Activated CD8-positive, alpha-beta T cell treated with anti-CD3 and anti-CD28 coated beads for 36 hours (primary cell): ENCODE measurements around the gene DERL2. TPM values are rescaled to one million over a fixed set of nuclear protein-coding genes. Genes with fewer than 3 reads are reported as not detected.
"Not testable (repeated sequence)": the region's sequence is repeated elsewhere in the genome, so short reads cannot be mapped to it uniquely, and the experiment has no call there.

Experiments
- ATAC-seq: fragments of 200-7000 bp; cut with Tn5 transposase; one replicate; pipeline ENCODE4 v1.10.0; 2021; ENCODE audit warnings: mild to moderate bottlenecking, moderate library complexity
- CTCF ChIA-PET: fragments of 350-600 bp; sonication (Branson Sonifier 250); formaldehyde crosslinking; loops from one replicate; lab custom pipeline; 2021; ENCODE audit warnings: antibody characterized with exemption; lab: Charles Lee
- POLR2A ChIA-PET: fragments of 350-600 bp; sonication (Branson Sonifier 250); formaldehyde crosslinking; loops from one replicate; lab custom pipeline; 2021; ENCODE audit warnings: antibody characterized with exemption; lab: Charles Lee
- DNase-seq: peaks from one replicate; pipeline ENCODE4 v3.0.0-alpha.2; 2020
- H3K27ac Mint-ChIP-seq: one replicate; pipeline ENCODE4 v1.8.0; 2021; ENCODE audit warnings: mild to moderate bottlenecking, mixed read lengths
- H3K27me3 Mint-ChIP-seq: one replicate; pipeline ENCODE4 v1.8.0; 2021; ENCODE audit warnings: mixed read lengths
- H3K36me3 Mint-ChIP-seq: one replicate; pipeline ENCODE4 v1.8.0; 2021; ENCODE audit warnings: low read depth, mixed read lengths
- H3K4me1 Mint-ChIP-seq: one replicate; pipeline ENCODE4 v1.8.0; 2021; ENCODE audit warnings: low read depth, mixed read lengths
- H3K4me3 Mint-ChIP-seq: one replicate; pipeline ENCODE4 v1.8.0; 2021; ENCODE audit warnings: mild to moderate bottlenecking, moderate library complexity, mixed read lengths
- H3K9me3 Mint-ChIP-seq: one replicate; pipeline ENCODE4 v1.8.0; 2021; ENCODE audit warnings: mixed read lengths
- intact Hi-C: fragments of 100-400 bp; cut with micrococcal nuclease; formaldehyde crosslinking; loops from one replicate; pipeline ENCODE4 v1.10.0; 2022
- total RNA-seq, 2 experiments: library from RNA; stranded (reverse); gene quantifications; one replicate each; pipeline ENCODE4 v1.2.3, GENCODE V29; 2021
- TF ChIP-seq, protein P1 (sequence below): fragments of 200-600 bp; IDR thresholded peaks from one replicate; pipeline ENCODE4 v1.8.0; 2022; ENCODE audit warnings: antibody characterized with exemption, mild to moderate bottlenecking

Gene DERL2
- total RNA-seq, 2 experiments from 2014 or later = 43.4 to 45.8 TPM

DNA sequence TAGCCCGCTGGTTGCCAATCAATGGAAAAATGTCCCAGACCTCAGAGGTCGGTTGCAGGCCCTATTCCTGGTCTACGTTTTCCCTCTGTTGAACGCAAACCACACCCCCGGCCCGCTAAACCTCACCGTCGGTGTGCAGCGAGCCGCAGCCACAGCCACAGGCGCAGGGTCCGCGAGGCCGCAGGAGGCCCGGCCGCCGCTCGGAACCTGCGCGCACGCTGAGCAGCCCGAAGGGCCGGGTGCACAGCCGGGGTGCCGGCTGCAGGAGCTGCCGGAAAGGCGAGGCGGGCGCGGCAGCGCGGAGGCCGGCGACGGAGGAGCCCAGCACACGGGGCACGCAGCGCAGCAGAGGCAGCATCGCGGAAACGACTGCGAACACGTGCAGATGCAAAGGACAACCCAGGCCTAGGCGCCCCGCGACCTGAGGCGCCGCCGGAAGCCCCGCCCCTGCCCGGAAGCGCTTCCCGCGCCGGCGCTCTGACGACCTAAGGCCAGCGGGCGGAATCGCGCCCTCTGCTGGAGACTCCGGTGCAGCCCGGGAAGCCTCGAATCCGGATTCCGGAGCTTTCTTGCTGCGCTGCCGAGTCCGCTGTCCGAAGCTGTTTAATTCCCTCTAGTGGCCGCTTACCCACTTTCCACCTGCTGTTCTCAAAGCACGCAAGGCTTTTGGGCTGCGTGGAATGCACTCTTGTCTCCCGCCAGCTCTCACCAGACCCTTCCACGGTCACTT, 47.1 kb downstream of the DERL2 start, which contains the start of gene C1QBP:
C1QBP (minus strand) TSS at position 440 of the 730 bp plus-strand sequence; CDS start at position 358, 82 bp downstream.
- Mint-ChIP-seq H3K36me3 (peaks cover 49% of the 10 kb centered on the region), H3K4me3 (peak within 1 kb of the TSS; percentile 81), H3K9me3 (no peaks in the 10 kb centered on the region), H3K4me1 (peaks cover 34% of the 10 kb centered on the region), H3K27ac (peak within 1 kb of the TSS; percentile 84), H3K27me3 (no peaks in the 10 kb centered on the region)
- TF ChIP-seq, protein P1, sequence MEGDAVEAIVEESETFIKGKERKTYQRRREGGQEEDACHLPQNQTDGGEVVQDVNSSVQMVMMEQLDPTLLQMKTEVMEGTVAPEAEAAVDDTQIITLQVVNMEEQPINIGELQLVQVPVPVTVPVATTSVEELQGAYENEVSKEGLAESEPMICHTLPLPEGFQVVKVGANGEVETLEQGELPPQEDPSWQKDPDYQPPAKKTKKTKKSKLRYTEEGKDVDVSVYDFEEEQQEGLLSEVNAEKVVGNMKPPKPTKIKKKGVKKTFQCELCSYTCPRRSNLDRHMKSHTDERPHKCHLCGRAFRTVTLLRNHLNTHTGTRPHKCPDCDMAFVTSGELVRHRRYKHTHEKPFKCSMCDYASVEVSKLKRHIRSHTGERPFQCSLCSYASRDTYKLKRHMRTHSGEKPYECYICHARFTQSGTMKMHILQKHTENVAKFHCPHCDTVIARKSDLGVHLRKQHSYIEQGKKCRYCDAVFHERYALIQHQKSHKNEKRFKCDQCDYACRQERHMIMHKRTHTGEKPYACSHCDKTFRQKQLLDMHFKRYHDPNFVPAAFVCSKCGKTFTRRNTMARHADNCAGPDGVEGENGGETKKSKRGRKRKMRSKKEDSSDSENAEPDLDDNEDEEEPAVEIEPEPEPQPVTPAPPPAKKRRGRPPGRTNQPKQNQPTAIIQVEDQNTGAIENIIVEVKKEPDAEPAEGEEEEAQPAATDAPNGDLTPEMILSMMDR = peak; percentile 98
- ChIA-PET POLR2A (interaction anchor here (0.6 to 3.2 kb wide), 12 partner anchors 8 to 134 kb away, joined by 3 to 30 read pairs (median 4); partner anchors contain the start of genes NUP88 and RPAIN), CTCF (interaction anchor here (0.6 to 6.4 kb wide), 35 partner anchors 10 to 350 kb away, joined by 3 to 68 read pairs (median 5); partner anchors contain the start of genes DHX33, NLRP1, NUP88 and RPAIN)
- ATAC-seq (peak; percentile 97), DNase-seq (peak; percentile 95)
- intact Hi-C loops = no loop called here

DNA sequence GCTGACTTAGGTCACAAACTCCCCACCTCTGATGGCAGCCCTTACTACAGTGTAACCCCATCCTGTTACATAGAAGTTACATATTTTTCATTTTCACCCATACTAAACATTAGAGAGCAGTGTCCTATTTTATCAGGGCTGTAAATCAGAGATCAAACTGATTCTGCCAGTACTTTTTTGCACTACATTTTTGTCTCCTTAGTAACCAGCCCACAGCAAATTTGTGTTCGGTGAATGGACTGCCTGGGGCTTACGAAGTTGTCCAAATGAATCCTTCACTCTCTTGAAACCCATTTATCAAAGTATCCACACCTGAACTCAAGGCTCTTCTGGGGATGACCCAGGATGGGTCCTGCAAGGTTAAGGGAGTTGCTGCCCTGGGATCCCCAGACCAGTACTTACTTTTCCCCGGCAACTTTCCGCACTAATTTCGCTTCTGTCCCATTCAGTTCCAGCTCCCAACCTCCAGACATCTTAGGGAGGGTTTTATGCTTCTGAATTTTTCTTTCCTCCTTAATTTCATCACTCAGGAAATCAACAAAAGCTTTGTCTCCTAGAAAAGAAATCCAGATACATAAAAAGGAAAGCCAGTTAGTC, 48.2 kb downstream of the DERL2 start:
- ChIA-PET POLR2A (interaction anchor here (0.7 to 3.2 kb wide), 8 partner anchors 10 to 37 kb away, joined by 3 to 30 read pairs (median 4); partner anchors contain the start of genes NUP88 and RPAIN), CTCF (interaction anchor here (1.3 to 6.4 kb wide), 6 partner anchors 10 to 240 kb away, joined by 3 to 68 read pairs (median 20); partner anchors contain the start of genes DHX33, NUP88 and RPAIN)
- Mint-ChIP-seq H3K27me3 (no peaks in the 10 kb centered on the region), H3K4me3 (peak overlapping the region; percentile 81), H3K9me3 (no peaks in the 10 kb centered on the region), H3K4me1 (peaks cover 34% of the 10 kb centered on the region), H3K27ac (peak overlapping the region; percentile 84), H3K36me3 (peaks cover 53% of the 10 kb centered on the region)
- intact Hi-C loops = no loop called here
- ATAC-seq (no peak), DNase-seq (no peak)
- TF ChIP-seq, protein P1 = no peak

DNA sequence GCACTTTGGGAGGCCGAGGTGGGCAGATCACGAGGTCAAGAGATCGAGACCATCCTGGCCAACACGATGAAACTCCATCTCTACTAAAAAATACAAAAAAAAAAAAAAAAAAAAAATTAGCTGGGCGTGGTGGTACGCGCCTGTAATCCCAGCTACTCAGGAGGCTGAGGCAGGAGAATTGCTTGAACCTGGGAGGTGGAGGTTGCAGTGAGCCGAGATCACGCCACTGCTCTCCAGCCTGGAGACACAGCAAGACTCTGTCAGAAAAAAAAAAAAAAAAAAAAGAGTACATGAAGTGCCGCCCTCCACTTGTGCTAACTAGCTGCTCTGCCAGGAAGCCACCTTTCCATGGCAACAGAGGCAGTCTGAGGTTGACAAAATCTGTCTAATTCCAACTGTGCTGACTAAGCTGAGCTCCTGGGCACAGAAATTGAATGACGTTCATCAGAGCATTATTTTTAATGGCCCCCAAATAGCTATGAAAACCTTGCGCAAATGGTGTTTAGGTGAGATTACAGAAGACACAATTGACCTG, 50.1 kb downstream of the DERL2 start:
- H3K27me3 Mint-ChIP-seq, ATAC-seq, DNase-seq, H3K9me3 Mint-ChIP-seq, intact Hi-C loops: not testable (repeated sequence)
- Mint-ChIP-seq H3K27ac (peak overlapping the region; percentile 84), H3K4me1 (peaks cover 38% of the 10 kb centered on the region), H3K4me3 (peak overlapping the region; percentile 81), H3K36me3 (peaks cover 66% of the 10 kb centered on the region)
- POLR2A ChIA-PET = interaction anchor here (1.3 to 2.2 kb wide), 2 partner anchors 17 to 24 kb away, joined by 3 to 15 read pairs; partner anchors contain the start of genes NUP88 and RPAIN
- CTCF ChIA-PET = interaction anchor here (1.1 to 6.4 kb wide), 2 partner anchors 8 to 10 kb away, joined by 3 to 68 read pairs; no protein-coding TSS in a partner anchor

DNA sequence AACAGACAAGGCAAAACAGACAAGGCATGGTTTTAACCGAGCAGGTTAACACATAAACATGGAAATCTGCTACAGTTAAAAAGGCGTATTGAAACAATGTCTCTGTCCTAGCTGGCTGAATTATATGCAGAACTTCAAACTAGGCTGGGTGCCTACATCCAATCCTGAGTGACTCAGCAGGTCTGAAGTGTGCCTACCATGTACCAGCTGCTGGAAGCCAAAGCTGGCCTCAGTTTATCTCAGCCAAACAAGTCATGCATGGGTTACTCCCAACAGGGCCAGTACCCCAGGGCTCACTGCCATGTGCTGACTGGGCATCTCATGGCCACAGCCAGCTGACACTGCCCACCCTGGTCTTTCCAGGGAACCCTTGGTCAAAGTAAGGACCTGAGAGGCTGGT, 51.0 kb downstream of the DERL2 start:
- TF ChIP-seq, protein P1 = no peak
- Mint-ChIP-seq H3K36me3 (peaks cover 71% of the 10 kb centered on the region), H3K4me1 (peaks cover 38% of the 10 kb centered on the region), H3K27me3 (no peaks in the 10 kb centered on the region), H3K4me3 (peak overlapping the region; percentile 26), H3K9me3 (no peaks in the 10 kb centered on the region), H3K27ac (peak overlapping the region; percentile 69)
- ATAC-seq = no peak
- POLR2A ChIA-PET = interaction anchor here (0.8 to 1.3 kb wide), 4 partner anchors 10 to 29 kb away, joined by 3 to 7 read pairs (median 3); no protein-coding TSS in a partner anchor
- intact Hi-C loops = no loop called here
- CTCF ChIA-PET = no interaction called here
- DNase-seq = no peak
